T-helper 2 cell treated with Interferon-gamma antibody and Interleukin-4, amounts not matched to agents 100 ng/mL and 5 ng/mL, for 36 hours (primary cell): ENCODE data around the gene SARS2. TPM values are rescaled to one million over a fixed set of nuclear protein-coding genes. Genes with fewer than 3 reads are reported as not detected.
"Not testable (repeated sequence)": the region's sequence is repeated elsewhere in the genome, so short reads cannot be mapped to it uniquely, and the experiment has no call there.

Experiments
- intact Hi-C: fragments of 100-400 bp; cut with micrococcal nuclease; formaldehyde crosslinking; loops from one replicate; pipeline ENCODE4 v1.15.1; 2023
- total RNA-seq: library from RNA; stranded (reverse); gene quantifications from 2 replicates; pipeline ENCODE4 v1.2.3, GENCODE V29; 2022

Gene SARS2, protein sequence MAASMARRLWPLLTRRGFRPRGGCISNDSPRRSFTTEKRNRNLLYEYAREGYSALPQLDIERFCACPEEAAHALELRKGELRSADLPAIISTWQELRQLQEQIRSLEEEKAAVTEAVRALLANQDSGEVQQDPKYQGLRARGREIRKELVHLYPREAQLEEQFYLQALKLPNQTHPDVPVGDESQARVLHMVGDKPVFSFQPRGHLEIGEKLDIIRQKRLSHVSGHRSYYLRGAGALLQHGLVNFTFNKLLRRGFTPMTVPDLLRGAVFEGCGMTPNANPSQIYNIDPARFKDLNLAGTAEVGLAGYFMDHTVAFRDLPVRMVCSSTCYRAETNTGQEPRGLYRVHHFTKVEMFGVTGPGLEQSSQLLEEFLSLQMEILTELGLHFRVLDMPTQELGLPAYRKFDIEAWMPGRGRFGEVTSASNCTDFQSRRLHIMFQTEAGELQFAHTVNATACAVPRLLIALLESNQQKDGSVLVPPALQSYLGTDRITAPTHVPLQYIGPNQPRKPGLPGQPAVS
- 43.2 and 55.3 TPM in 2 replicates for total RNA-seq

DNA sequence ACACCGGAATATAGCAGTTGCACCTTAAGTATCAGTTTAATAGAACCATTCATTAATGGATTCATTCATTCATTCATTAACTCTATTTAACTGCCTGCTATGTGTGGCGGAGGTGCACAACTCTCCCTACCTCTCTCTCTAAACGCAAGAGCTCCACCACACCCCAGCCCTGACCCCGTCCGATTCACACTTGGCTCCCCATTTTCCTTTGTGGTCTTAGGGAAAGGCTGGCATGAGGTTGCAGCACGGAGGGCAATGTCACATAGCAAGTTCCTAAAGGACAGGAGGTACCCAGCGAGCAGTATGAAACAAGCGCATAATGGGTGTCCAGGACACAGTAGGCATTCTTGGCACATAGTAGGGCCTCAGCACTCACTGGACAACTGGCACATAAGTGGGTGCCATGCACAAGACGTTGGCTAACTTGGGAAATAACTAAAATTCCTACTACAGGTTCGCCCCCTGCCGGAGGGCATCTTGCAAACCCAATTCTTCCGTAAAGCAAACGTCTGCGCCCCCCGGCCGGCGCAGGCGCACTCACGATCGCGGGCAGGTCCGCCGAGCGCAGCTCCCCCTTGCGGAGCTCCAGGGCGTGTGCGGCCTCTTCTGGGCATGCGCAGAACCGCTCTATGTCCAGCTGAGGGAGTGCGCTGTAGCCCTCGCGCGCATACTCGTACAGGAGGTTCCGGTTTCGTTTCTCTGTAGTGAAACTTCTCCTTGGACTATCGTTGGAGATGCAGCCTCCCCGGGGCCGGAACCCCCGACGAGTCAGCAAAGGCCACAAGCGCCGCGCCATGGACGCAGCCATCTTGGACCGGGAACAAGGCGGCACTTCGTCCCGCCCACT is at the start of gene SARS2:
Gene SARS2 (minus strand): TSS at position 835 of the 847 bp plus-strand sequence. CDS start 27 bp downstream, at position 808.
- intact Hi-C loops: loop anchor here (1.0 to 5.0 kb wide), 11 partner anchors 31 to 556 kb away; partner anchors contain the start of genes ECH1, EIF3K, FAM98C and NFKBIB

DNA sequence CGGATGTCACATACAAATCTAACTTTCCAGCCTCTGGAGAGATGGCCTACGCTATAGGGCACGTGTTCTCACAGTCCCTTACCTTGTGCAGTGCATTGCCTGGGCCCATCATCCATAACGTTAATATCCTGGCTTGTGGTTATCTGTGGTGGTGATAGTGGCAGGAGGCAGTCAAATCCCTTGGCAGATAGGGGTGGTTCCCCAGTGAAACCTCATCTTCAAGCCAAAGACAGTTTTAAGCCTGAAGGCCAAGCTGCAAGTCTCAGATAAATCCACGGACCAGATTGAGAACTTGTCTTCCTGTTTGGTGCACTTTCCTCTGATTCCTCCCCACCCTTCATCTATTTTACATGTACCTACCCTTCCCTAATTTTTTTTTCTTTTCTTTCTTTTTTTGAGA is 49.2 kb upstream of the SARS2 start:
- intact Hi-C loops: no loop called here

DNA sequence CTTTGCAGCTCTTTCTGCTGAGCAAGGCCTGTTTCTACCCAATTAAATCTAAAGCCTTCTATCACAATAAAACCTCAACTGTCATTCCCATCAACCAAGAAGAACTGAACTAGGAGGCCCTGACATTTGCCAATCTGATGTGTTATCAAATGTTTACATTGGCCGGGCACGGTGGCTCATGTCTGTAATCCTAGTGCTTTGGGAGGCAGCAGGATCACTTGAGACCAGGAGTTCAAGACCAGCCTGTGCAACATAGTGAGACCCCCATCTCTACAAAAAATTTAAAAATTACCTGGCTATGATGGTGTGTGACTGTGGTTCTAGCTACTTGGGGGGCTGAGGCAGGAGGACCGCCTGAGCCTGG is 47.7 kb upstream of the SARS2 start:
- intact Hi-C loops: no loop called here

DNA sequence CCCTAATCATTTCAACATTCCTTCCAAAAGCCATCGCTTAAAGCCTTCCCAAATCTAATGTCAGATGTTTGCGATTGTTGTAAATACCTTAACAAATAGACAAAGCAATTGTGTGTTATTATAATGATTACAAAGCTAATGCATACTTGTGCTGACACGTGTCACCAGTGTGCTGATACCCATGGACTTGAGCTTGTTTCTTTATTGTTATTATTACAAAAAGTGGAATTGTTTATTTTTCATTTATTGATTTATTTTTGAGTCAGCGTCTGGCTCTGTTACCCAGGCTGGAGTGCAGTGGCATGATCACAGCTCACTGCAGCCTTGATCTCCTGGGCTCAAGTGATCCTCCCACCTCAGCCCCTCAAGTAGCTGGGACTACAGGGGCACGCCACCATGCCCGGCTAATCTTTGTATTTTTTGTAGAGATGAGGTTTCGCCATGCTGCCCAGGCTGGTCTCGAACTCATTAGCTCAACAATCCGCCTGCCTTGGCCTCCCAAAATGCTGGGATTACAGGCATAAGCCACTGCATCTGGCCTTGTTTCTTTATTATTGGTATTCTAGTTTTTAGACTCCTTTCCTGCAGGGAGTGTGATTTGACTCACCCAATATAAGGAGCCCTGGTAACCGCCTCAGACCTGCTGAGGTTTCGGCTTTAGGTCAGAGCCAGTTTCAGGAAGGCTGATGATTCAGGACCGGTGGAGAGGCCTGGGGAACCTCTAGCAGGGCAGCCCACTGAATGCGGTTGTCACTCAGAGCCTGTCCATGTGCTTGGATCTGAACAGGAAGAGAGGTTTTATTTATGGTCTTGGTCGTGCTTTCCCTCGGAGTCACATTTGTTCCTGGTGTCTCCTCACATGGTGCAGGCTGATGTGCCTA is 47.1 kb upstream of the SARS2 start:
- intact Hi-C loops: no loop called here

DNA sequence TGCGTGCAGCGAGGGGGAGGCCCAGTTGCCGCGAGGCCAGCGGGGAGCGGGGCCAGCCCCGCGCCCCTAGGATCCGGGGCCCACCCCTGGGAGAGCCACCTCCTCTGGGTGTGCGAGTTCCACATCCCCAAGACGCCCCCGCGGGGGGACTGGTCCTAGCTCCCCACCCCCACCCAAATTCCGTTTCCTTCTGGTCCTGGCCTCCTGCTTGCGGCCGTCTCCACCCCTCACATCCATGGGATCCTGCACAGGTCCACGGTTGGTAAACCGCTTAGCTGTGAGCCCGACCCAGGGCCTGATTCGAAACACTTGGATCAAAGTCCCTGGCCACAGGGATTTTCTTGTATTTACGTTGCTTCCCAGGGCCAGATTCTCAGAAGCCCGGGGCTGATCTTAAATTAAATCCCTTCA is 45.3 kb upstream of the SARS2 start:
- intact Hi-C loops: no loop called here

DNA sequence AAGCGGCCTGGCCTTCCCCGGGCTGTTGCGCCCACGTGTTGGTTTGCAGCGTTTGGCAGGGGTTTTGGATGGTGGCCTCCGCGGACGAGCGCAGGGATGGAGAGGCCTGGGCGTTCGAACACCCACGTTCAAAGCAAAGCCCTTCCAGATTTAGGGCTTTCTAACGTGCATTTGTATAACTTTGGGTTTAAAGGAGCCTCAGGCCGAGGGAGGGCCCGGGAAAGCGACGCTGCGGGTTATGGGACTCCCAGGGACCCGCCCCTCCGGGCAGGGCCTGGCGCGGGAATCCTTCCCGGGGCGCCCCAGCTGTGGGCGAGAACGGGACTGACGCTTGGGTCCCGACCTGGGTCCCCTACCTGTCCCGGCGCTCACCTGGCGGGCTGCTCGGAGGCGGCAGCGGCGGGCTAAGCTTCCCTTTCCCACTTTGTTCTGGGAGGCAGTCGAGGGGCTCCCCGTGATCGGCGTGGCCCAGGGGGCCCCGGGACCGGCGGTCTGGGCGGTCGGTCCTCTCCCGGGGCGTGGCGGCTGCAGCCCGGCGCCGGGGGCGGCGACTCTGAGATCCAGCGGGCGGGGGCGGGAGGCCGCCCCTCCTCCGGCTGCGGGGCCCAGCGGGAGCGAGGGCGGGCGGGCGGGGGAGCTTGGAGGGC is 44.8 kb upstream of the SARS2 start, which contains the start of gene FBXO17:
Gene FBXO17 (minus strand): TSS at position 529 of the 647 bp plus-strand sequence. CDS start 25,423 bp downstream, outside the sequence.
- intact Hi-C loops: no loop called here

- intact Hi-C loops: no loop called here
These were observed 44.2 kb upstream of the SARS2 start for GRCh38 chr19:38974624-38975213.

- intact Hi-C loops: no loop called here
These were observed 41.1 kb upstream of the SARS2 start for GRCh38 chr19:38971672-38972071.

DNA sequence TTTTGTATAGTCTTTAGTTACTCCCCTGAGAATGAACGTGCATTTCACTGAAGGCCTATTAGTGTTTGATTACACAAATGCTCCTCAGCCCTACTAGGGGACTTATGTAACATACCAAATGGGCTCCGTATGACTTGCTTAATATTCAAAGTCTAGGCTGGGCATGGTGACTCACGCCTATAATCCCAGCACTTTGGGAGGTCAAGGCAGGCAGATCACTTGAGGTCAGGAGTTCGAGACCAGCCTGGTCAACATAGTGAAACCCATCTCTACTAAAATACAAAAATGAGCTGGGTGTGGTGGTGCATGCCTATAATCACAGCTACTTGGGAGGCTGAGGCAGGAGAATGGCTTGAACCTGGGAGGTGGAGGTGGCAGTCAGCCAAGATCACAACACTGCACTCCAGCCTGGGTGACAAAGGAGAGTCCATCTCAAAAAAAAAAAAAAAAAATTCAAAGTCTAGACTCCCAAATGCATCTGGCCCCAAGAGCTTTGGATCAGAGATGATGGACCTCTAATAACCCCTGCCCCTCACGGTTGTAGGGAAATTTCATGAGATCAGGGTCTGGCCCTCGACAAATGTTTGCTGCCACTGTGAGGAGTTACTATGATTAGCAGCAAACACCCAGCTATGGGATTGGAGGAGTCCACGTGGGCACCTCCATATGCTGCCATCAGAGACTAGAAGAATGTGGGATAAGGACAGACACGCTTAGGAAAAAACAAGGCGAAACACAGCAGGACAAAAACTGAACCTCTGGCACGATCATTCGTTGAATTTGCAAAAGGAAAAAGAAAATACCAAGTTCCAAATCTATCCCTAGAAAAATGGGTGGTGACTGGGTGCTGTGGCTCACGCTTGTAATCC is 40.3 kb upstream of the SARS2 start:
- intact Hi-C loops: no loop called here

DNA sequence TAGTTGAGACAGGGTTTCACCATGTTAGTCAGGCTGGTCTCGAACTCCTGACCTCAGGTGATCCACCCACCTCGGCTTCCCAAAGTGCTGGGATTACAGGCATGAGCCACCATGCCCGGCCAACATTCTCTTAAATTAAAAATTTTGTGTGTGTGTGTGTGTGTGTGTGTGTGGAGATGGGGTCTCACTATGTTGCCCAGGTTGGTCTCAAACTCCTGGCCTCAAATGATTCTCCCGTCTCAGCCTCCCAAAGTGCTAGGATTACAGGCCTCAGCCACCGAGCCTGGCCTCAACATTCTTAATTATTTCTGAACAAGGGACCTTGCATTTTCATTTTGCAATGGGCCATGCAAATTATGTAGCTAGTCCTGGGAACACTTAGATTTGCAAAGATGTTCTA is 35.6 kb upstream of the SARS2 start:
- intact Hi-C loops: not testable (repeated sequence)

DNA sequence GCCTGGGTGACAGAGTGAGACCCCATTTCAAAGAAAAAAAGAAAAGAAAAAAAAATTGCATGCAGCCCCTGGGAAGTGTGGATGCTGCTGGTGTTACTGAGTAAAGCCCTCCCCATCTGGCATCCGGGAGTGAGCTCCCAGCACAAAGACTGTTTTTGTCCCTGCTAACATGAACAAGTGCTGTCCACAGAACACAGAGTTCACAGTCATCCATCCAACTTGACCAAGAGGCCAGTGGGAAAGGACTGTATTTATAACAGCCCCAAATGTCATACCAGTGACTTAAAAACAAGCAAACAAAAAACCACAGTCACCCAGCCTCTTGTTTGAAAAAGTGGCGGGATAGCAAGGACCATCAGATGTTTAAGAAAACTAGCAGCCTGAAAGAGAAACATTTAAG is 34.2 kb upstream of the SARS2 start:
- intact Hi-C loops: no loop called here

GRCh38 chr19:38959618-38960017 is 29.1 kb upstream of the SARS2 start:
- intact Hi-C loops: no loop called here

DNA sequence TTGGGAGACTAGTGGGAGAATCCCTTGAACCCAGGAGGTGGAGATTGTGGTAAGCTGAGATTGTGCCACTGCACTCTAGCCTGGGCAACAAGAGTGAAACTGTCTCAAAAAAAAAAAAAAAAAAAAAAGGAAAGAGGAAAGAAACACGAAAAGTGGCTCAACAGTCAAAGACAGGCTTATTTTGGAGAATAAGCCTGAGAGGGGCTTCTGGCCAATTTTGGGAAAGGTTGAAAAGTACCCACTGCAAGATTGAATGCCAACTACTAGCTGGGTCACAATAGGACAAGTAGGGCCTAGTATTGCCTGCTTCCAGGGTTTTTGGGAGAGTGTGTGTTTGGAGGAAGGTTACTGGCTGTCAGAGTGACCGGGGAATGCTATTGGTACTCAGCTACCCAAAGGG is 27.7 kb upstream of the SARS2 start:
- intact Hi-C loops: no loop called here

DNA sequence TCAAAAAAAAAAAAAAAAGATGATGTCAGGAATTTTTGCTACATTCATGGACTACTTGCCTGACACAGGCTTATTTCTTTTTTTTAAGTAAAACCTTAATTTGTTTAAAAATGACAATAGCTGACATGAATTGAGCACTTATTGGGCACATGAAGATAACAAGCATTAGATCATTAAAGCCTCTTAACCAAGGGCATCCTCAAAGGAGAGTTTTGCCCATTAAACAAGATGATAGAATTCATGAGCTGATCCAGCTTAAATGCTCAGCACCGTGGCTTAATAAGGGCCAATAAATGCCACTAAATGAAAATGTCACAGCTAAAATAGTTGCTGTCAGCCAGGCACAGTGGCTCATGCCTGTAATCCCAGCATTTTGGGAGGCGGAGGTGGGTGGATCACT is 25.7 kb upstream of the SARS2 start:
- intact Hi-C loops: no loop called here

DNA sequence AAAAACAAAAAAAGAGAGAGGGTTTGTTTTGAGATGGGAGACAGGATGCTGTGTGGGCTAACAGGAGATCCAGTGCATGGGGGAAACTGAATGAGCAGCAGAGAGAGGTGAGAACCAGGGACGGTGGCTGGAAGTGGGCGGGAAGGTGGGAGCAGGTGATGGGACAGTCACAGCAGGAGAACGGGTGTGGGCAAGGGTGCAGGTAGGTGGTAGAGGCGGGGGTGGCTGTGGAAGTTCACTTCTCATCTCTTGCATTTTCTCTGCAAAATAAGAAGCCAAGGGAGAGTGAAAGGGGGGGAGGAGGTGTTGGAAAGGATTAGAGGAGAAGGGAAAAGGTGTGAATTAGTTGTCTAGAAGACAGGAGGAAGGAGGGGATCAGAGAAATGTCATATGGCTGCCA is 23.1 kb upstream of the SARS2 start:
- intact Hi-C loops: loop anchor here (2.0 kb wide), 1 partner anchor 551 kb away; the partner anchor contains the start of gene FAM98C

DNA sequence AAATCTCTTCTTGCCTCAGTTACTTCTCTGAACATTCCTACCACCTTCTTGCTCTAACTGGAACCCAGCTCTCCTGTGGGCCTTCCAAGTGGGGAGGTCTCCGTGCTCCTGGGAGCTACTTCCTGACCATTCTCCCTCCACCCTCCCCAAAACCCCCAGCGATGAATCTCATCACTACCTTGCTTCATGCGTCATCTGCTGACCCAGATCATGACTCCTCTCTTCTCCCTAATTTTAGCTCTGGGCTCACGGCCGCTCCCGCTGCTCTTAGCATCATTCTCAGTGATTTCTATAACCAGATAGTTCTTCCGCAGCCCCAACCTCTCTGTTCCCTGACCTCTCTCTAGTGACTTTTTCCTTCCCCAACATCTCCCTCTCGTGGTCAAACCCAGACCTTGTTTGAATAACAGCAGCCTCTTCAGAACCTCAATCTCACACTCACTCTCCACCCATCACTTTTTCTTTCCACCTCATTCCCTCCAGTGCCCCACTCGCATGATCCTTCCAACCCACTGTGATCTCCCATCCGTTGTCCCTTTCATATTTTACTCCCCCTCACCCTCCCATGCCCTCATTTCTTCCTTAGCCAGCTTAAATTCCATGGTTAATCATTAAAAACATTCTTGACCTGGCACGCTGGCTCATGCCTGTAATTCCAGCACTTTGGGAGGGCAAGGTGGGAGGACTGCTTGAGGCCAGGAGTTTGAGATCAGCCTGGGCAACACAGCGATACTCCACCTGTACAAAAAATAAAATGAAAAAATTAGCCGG is 22.0 kb upstream of the SARS2 start:
- intact Hi-C loops: loop anchor here (2.0 kb wide), 1 partner anchor 550 kb away; the partner anchor contains the start of gene FAM98C

- intact Hi-C loops: no loop called here
These were observed 20.6 kb upstream of the SARS2 start for GRCh38 chr19:38951187-38951586.
